BJ (cell line): ENCODE data around the gene SORCS3. TPM values are rescaled to one million over a fixed set of nuclear protein-coding genes. Genes with fewer than 3 reads are reported as not detected.

Experiments
- CTCF ChIA-PET: fragments of 350-600 bp; formaldehyde crosslinking; extraction: SDS; loops from one replicate; lab custom pipeline; 2021; ENCODE audit warnings: antibody characterized with exemption, inconsistent platforms; lab: Yijun Ruan, JAX
- POLR2A ChIA-PET: fragments of 300-600 bp; sonication (Branson Sonifier 250); formaldehyde crosslinking; extraction: SDS; loops from one replicate; lab custom pipeline; 2021; ENCODE audit warnings: antibody characterized with exemption; lab: Charles Lee
- DNase-seq: peaks from one replicate; pipeline ENCODE4 v3.0.0-alpha.2; 2011; ENCODE audit warnings: low read depth
- H3K27me3 ChIP-seq: 2 replicates; pipeline ENCODE4 v1.6.0; 2011; ENCODE audit warnings: low read length; ENCODE audit not compliant: control insufficient read depth, insufficient read depth
- H3K36me3 ChIP-seq: 2 replicates; pipeline ENCODE4 v1.5.1; 2011; ENCODE audit warnings: low read length; ENCODE audit not compliant: control insufficient read depth, insufficient read depth
- H3K4me3 ChIP-seq: 2 replicates; pipeline ENCODE4 v1.5.1; 2011; ENCODE audit warnings: low read depth, mild to moderate bottlenecking, control low read depth, low read length
- polyA plus RNA-seq: library from polyadenylated mRNA; depleted of rRNA; stranded (reverse); fragments of >200 nt; gene quantifications from 2 replicates; pipeline ENCODE4 v1.2.3, GENCODE V29; 2011
- TF ChIP-seq, protein P1 (sequence below): IDR thresholded peaks from 2 replicates; pipeline ENCODE4 v1.5.1; 2011; ENCODE audit warnings: low read depth, mild to moderate bottlenecking, control low read depth, inconsistent platforms, low read length, moderate library complexity; ENCODE audit not compliant: insufficient read depth

Gene SORCS3
- polyA plus RNA-seq, 1 experiment: not detected

DNA sequence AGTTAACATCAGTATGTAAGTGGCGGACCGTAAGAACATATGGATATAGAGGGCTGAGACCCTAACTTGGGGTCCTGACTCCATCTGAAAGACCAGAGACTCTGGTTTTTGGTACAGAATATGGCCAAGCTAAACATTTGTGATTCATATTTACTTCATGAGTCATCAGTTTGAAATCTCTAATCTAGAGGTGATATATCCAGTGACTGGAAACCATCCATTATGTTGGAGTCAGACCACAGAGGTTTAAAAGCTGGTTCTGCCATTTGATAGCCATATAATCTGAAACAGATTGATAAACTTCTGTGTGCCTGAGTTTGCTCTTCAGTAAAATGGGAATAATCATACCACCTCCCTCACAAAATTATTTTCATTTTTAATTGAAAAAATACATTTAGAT lies 505.3 kb downstream of the SORCS3 start:
- Histone ChIP-seq H3K4me3 (no peak overlapping the region), H3K27me3 (no peaks in the 10 kb centered on the region), H3K36me3 (no peaks in the 10 kb centered on the region)
- TF ChIP-seq, protein P1, sequence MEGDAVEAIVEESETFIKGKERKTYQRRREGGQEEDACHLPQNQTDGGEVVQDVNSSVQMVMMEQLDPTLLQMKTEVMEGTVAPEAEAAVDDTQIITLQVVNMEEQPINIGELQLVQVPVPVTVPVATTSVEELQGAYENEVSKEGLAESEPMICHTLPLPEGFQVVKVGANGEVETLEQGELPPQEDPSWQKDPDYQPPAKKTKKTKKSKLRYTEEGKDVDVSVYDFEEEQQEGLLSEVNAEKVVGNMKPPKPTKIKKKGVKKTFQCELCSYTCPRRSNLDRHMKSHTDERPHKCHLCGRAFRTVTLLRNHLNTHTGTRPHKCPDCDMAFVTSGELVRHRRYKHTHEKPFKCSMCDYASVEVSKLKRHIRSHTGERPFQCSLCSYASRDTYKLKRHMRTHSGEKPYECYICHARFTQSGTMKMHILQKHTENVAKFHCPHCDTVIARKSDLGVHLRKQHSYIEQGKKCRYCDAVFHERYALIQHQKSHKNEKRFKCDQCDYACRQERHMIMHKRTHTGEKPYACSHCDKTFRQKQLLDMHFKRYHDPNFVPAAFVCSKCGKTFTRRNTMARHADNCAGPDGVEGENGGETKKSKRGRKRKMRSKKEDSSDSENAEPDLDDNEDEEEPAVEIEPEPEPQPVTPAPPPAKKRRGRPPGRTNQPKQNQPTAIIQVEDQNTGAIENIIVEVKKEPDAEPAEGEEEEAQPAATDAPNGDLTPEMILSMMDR: no peak
- ChIA-PET POLR2A (no interaction called here), CTCF (no interaction called here)
- DNase-seq: no peak

DNA sequence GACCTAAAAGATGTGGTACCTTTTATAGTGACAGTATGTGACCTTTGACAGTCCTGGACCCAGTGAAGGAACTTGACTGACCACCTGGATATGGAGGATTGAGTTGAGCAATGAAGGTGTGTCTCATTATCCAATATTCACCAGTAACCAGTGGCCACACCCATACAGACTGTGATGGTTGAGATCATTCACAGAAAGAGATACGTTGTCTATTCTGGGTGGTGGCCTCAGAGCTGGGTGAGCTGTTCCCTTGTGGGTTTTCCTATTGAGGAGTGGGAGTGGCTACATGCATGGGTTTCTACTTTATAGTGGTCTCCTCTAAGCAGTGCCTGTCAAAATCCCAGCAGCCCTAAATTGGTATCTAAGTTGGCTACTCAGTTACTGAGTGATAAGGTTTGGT lies 507.4 kb downstream of the SORCS3 start:
- POLR2A ChIA-PET: no interaction called here
- Histone ChIP-seq H3K36me3 (no peaks in the 10 kb centered on the region), H3K4me3 (no peak overlapping the region), H3K27me3 (no peaks in the 10 kb centered on the region)
- TF ChIP-seq, protein P1: no peak
- no peak for DNase-seq
- CTCF ChIA-PET: no interaction called here

DNA sequence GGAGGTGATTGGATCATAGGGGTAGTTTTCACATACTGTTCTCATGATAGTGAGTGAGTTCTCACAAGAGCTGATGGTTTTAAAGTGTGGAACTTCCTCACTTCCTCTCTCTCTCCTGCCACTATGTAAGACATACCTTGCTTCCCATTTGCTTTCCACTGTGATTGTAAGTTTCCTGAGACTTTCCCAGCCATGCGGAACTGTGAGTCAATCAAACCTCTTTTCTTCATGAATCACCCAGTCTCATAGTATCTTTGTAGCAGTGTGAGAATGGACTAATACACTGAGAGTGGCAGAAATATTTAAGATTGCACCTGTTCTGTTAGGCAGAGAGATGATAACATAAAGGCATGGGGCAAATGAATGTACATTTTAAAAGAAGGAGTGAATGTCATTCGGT lies 507.8 kb downstream of the SORCS3 start:
- no peak overlapping the region for H3K4me3 ChIP-seq
- H3K36me3 ChIP-seq: no peaks in the 10 kb centered on the region
- no peak for DNase-seq
- H3K27me3 ChIP-seq: no peaks in the 10 kb centered on the region
- TF ChIP-seq, protein P1: no peak
- ChIA-PET POLR2A (no interaction called here), CTCF (no interaction called here)

DNA sequence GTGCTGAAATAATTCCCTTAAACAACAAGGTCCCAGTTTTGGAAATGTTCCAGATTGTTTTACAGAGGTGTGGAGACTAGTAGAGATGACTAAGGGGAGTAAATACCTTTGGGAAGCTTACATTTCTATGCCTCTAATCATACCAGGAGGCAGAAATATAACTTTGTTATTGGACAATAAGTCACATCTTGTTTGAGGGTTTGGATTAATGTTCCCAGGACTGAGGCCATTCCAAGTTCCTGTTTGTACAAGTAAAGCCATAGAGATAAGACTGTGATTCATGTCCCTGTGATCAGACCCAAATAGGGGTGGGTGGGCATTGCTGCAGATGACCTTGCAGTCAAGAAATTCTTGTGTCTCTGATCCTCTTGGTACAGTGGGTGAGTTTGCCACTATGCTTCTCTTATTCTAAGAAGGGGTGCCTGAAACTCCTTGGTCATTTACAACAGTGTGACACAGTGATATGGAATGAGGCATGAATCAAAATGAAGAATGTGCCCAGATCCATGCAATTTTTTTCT lies 508.3 kb downstream of the SORCS3 start:
- TF ChIP-seq, protein P1: no peak
- ChIA-PET POLR2A (no interaction called here), CTCF (no interaction called here)
- DNase-seq: peak; percentile 11
- Histone ChIP-seq H3K27me3 (no peaks in the 10 kb centered on the region), H3K4me3 (no peak overlapping the region), H3K36me3 (no peaks in the 10 kb centered on the region)

- no peak for DNase-seq
- Histone ChIP-seq H3K27me3 (no peaks in the 10 kb centered on the region), H3K36me3 (no peaks in the 10 kb centered on the region), H3K4me3 (no peak overlapping the region)
- TF ChIP-seq, protein P1: no peak
- CTCF ChIA-PET: no interaction called here
- POLR2A ChIA-PET: no interaction called here
Observed at GRCh38 chr10:105150259-105150880, 509.3 kb downstream of the SORCS3 start.
